K562 (cell line): ENCODE results near the gene TMEM107. TPM values are rescaled to one million over a fixed set of nuclear protein-coding genes. Genes with fewer than 3 reads are reported as not detected.

Source experiments
- AFF1 ChIP-seq, 2 experiments: fragments of 450-650 bp; IDR thresholded peaks; 2 replicates each; pipeline ENCODE4 v1.6.1; 2018; ENCODE audit warnings: mild to moderate bottlenecking in 2 of 2, low read depth in 1 of 2; ENCODE audit not compliant: partially characterized antibody in 2 of 2
- CAMTA2 ChIP-seq: fragments of 250-450 bp; sonication (Bioruptor Pico); conservative IDR thresholded peaks from 2 replicates; pipeline ENCODE4 v1.5.1; 2022
- CC2D1A ChIP-seq: fragments of 450-650 bp; IDR thresholded peaks from 2 replicates; pipeline ENCODE4 v1.6.1; 2017; ENCODE audit warnings: mild to moderate bottlenecking
- CEBPZ ChIP-seq: fragments of 150-350 bp; IDR thresholded peaks from 2 replicates; pipeline ENCODE4 v1.6.1; 2014; ENCODE audit warnings: low read depth, mild to moderate bottlenecking, low read length, borderline replicate concordance
- COPS2 ChIP-seq: fragments of 450-650 bp; conservative IDR thresholded peaks from 2 replicates; pipeline ENCODE4 v1.6.1; 2016; ENCODE audit warnings: mild to moderate bottlenecking, moderate library complexity
- HDAC1 ChIP-seq, 2 experiments: fragments of 450-650 bp; IDR thresholded peaks; 2 replicates each; pipeline ENCODE4 v1.6.1; 2016 to 2017; ENCODE audit warnings: inconsistent platforms in 1 of 2, mild to moderate bottlenecking in 1 of 2, moderate library complexity in 1 of 2
- HES1 ChIP-seq: fragments of 450-650 bp; IDR thresholded peaks from 2 replicates; pipeline ENCODE4 v1.6.1; 2016; ENCODE audit warnings: low read depth, mild to moderate bottlenecking, moderate library complexity
- ILF3 ChIP-seq: fragments of 450-650 bp; IDR thresholded peaks from 2 replicates; pipeline ENCODE4 v1.6.1; 2018; ENCODE audit warnings: antibody characterized with exemption, mild to moderate bottlenecking, moderate library complexity, borderline replicate concordance
- NCOA1 ChIP-seq: fragments of 450-650 bp; IDR thresholded peaks from 2 replicates; pipeline ENCODE4 v1.6.1; 2016; ENCODE audit warnings: low read depth
- PCBP1 ChIP-seq: fragments of 200-400 bp; formaldehyde crosslinking; IDR thresholded peaks from 2 replicates; pipeline ENCODE4 v1.6.1; 2018; ENCODE audit warnings: mild to moderate bottlenecking, low read depth, low read length; ENCODE audit not compliant: poor library complexity, severe bottlenecking
- RBM14 ChIP-seq: fragments of 200-400 bp; formaldehyde crosslinking; IDR thresholded peaks from 2 replicates; pipeline ENCODE4 v1.6.1; 2018; ENCODE audit warnings: low read depth, mild to moderate bottlenecking, low read length, moderate library complexity, borderline replicate concordance; ENCODE audit not compliant: insufficient read depth
- RCOR1 ChIP-seq, 2 experiments: IDR thresholded peaks; 2 replicates each; pipeline ENCODE4 v1.6.1; 2012; ENCODE audit warnings: low read depth in 2 of 2, low read length in 2 of 2, borderline replicate concordance in 1 of 2, improper control_type of control experiment in 1 of 2
- TAF9B ChIP-seq: fragments of 450-650 bp; IDR thresholded peaks from 2 replicates; pipeline ENCODE4 v1.6.1; 2018; ENCODE audit warnings: mild to moderate bottlenecking; ENCODE audit not compliant: partially characterized antibody
- ZBTB34 ChIP-seq: fragments of 250-450 bp; sonication (Bioruptor Pico); IDR thresholded peaks from 2 replicates; pipeline ENCODE4 v1.8.0; 2021; ENCODE audit warnings: mild to moderate bottlenecking, moderate library complexity
- ZNF408 ChIP-seq: fragments of 250-450 bp; sonication (Bioruptor Pico); IDR thresholded peaks from 2 replicates; pipeline ENCODE4 v1.4.0; 2020; ENCODE audit warnings: low read depth, mild to moderate bottlenecking, moderate library complexity
- polyA plus RNA-seq, 8 experiments: library from polyadenylated mRNA; depleted of rRNA in 4 of 8; stranded (reverse) in 5 of 8; unstranded in 3 of 8; fragments of >200 nt; fragmentation: Nextera tagmentation in 2 of 8; fragmentation: Illumina TruSeq in 1 of 8; extraction: Ambion mirVana in 2 of 8; extraction: Trizol in 1 of 8; gene quantifications; 2 replicates each; pipeline versions ENCODE4 v1.2.1 to v1.2.3, GENCODE V29; 2011 to 2014; ENCODE audit warnings: inconsistent platforms in 1 of 8, missing spikeins in 1 of 8
- total RNA-seq, 7 experiments: library from RNA; depleted of rRNA in 6 of 7; stranded (reverse); fragments of >200 nt in 6 of 7; fragmentation: Illumina TruSeq in 2 of 7; extraction: Trizol in 2 of 7; gene quantifications; 2 replicates each; pipeline versions ENCODE4 v1.2.1 to v1.2.3, GENCODE V29; 2011 to 2021; ENCODE audit warnings: low replicate concordance in 1 of 7

TMEM107 gene
- total and polyA plus RNA-seq, 9 of the 15 experiments (the other 6 are each of a cell fraction or from before 2014, with no cell fraction given), result 7.1 to 26.2 (median 16.9) TPM

GRCh38 chr17:8220783-8221662 is 44.8 kb upstream of the TMEM107 start (continued):
- TF ChIP-seq COPS2, result no peak
- no peak for TF ChIP-seq ZBTB34 (CRISPR knock-in tag)
- TF ChIP-seq ILF3, result no peak
- no peak for TF ChIP-seq CC2D1A
- peak in 1 of 2 experiments; percentile 17 for TF ChIP-seq AFF1 (IDR thresholded peaks at IDR 0.05; ENCODE audit: low read depth in 1 of 2, partially characterized antibody in 2 of 2)
- peak in 1 of 2 experiments; percentile 81; a peak in 2 of 4 replicates for TF ChIP-seq HDAC1 (IDR thresholded peaks at IDR 0.05)
- peak; percentile 57 for TF ChIP-seq TAF9B
- no peak for TF ChIP-seq HES1
- no peak for TF ChIP-seq CAMTA2 (CRISPR knock-in tag)
- peak in 1 of 2 experiments; percentile 87; a peak in 2 of 4 replicates for TF ChIP-seq RCOR1 (IDR thresholded peaks at IDR 0.05; ENCODE audit: borderline replicate concordance in 1 of 2, low read depth in 2 of 2, low read length in 2 of 2)
- no peak for TF ChIP-seq CEBPZ
- TF ChIP-seq ZNF408 (CRISPR knock-in tag), result no peak
- TF ChIP-seq NCOA1, result no peak
- no peak for TF ChIP-seq RBM14
- no peak for TF ChIP-seq PCBP1
